Mesenchymal stem cell (in vitro differentiated cells and primary cell): ENCODE data around the gene VAV2.

Experiments
- DNase-seq: peaks from one replicate; pipeline ENCODE4 v3.0.0-alpha.2; 2013
- H2AFZ ChIP-seq: one replicate; pipeline ENCODE4 v1.6.1; 2013; ENCODE audit warnings: low read depth, mild to moderate bottlenecking, control low read depth, inconsistent platforms, low read length, moderate library complexity
- H2AK5ac ChIP-seq: 2 replicates; pipeline ENCODE4 v1.6.1; 2013; ENCODE audit warnings: low read length, moderate library complexity, mild to moderate bottlenecking, inconsistent platforms; ENCODE audit not compliant: severe bottlenecking
- H2BK120ac ChIP-seq: one replicate; pipeline ENCODE4 v1.6.1; 2013; ENCODE audit warnings: low read depth, mild to moderate bottlenecking, inconsistent platforms, low read length, moderate library complexity
- H2BK12ac ChIP-seq, 2 experiments: one replicate each; pipeline ENCODE4 v1.6.1; 2013; ENCODE audit warnings: inconsistent platforms in 2 of 2, low read length in 2 of 2, mild to moderate bottlenecking in 2 of 2, moderate library complexity in 2 of 2, control low read depth in 1 of 2
- H2BK15ac ChIP-seq: one replicate; pipeline ENCODE4 v1.6.1; 2013; ENCODE audit warnings: mild to moderate bottlenecking, low read depth, inconsistent platforms; ENCODE audit not compliant: poor library complexity, severe bottlenecking
- H2BK5ac ChIP-seq: 2 replicates; pipeline ENCODE4 v1.6.1; 2013; ENCODE audit warnings: low read depth, mild to moderate bottlenecking, low read length, control low read depth, inconsistent platforms; ENCODE audit not compliant: poor library complexity, severe bottlenecking
- H3K14ac ChIP-seq, 2 experiments: one replicate each; pipeline ENCODE4 v1.6.1; 2013; ENCODE audit warnings: inconsistent platforms in 2 of 2, low read length in 2 of 2, control low read depth in 1 of 2, mild to moderate bottlenecking in 1 of 2, moderate library complexity in 1 of 2
- H3K18ac ChIP-seq, 2 experiments: one replicate each; pipeline ENCODE4 v1.6.1; 2013; ENCODE audit warnings: inconsistent platforms in 2 of 2, low read length in 2 of 2, control low read depth in 1 of 2, low read depth in 1 of 2, mild to moderate bottlenecking in 1 of 2
- H3K23ac ChIP-seq, 2 experiments: one replicate each; pipeline ENCODE4 v1.6.1; 2013; ENCODE audit warnings: inconsistent platforms in 2 of 2, low read length in 2 of 2, mild to moderate bottlenecking in 2 of 2, moderate library complexity in 2 of 2, control low read depth in 1 of 2
- H3K27ac ChIP-seq: 2 replicates; pipeline ENCODE4 v1.5.1; 2013; ENCODE audit warnings: mild to moderate bottlenecking, moderate library complexity, low read length, control low read depth, inconsistent platforms; ENCODE audit not compliant: poor library complexity, severe bottlenecking
- H3K27me3 ChIP-seq, 2 experiments: 2 replicates each; pipeline versions ENCODE4 v1.6.1 to v1.7.0; 2013; ENCODE audit warnings: low read length in 2 of 2, mild to moderate bottlenecking in 2 of 2, moderate library complexity in 2 of 2, control low read depth in 1 of 2, inconsistent platforms in 1 of 2; ENCODE audit not compliant: control insufficient read depth in 1 of 2, insufficient read depth in 1 of 2
- H3K36me3 ChIP-seq, 2 experiments: 2 replicates each; pipeline versions ENCODE4 v1.6.1 to v1.7.0; 2013; ENCODE audit warnings: low read length in 2 of 2, control low read depth in 1 of 2, inconsistent platforms in 1 of 2, low read depth in 1 of 2, mild to moderate bottlenecking in 1 of 2; ENCODE audit not compliant: insufficient read depth in 2 of 2, control insufficient read depth in 1 of 2
- H3K4ac ChIP-seq, 2 experiments: one replicate each; pipeline ENCODE4 v1.6.1; 2013; ENCODE audit warnings: inconsistent platforms in 2 of 2, low read length in 2 of 2, mild to moderate bottlenecking in 2 of 2, moderate library complexity in 2 of 2, control low read depth in 1 of 2, low read depth in 1 of 2
- H3K4me1 ChIP-seq: 2 replicates; pipeline ENCODE4 v1.6.1; 2013; ENCODE audit warnings: low read depth, low read length, control low read depth; ENCODE audit not compliant: control insufficient read depth, insufficient read depth
- H3K4me2 ChIP-seq: 2 replicates; pipeline ENCODE4 v1.6.1; 2013; ENCODE audit warnings: low read length, mild to moderate bottlenecking, inconsistent platforms; ENCODE audit not compliant: poor library complexity, severe bottlenecking
- H3K4me3 ChIP-seq, 2 experiments: 2 replicates each; pipeline versions ENCODE4 v1.5.1 to v1.7.0; 2013; ENCODE audit warnings: low read length in 2 of 2, mild to moderate bottlenecking in 2 of 2, control low read depth in 1 of 2, low read depth in 1 of 2; ENCODE audit not compliant: insufficient read depth in 1 of 2
- H3K79me1 ChIP-seq: replicated peaks from 2 replicates; pipeline ENCODE4 v1.6.1; 2013; ENCODE audit warnings: mild to moderate bottlenecking, control low read depth, low read length, inconsistent platforms; ENCODE audit not compliant: poor library complexity, severe bottlenecking
- H3K9ac ChIP-seq: 2 replicates; pipeline ENCODE4 v1.7.0; 2013; ENCODE audit warnings: mild to moderate bottlenecking, low read length, moderate library complexity
- H3K9me3 ChIP-seq: 2 replicates; pipeline ENCODE4 v1.7.0; 2013; ENCODE audit warnings: mild to moderate bottlenecking, low read length; ENCODE audit not compliant: control insufficient read depth
- H4K8ac ChIP-seq: one replicate; pipeline ENCODE4 v1.6.1; 2013; ENCODE audit warnings: inconsistent platforms, mild to moderate bottlenecking, low read length, moderate library complexity
- H4K91ac ChIP-seq: one replicate; pipeline ENCODE4 v1.6.1; 2013; ENCODE audit warnings: mild to moderate bottlenecking, low read length, inconsistent platforms
- WGBS: methylation state at CpG from one replicate; pipeline ENCODE4 v1.1.7; 2013; ENCODE audit warnings: mixed read lengths; 5-methylcytosine and 5-hydroxymethylcytosine counted together

Gene VAV2

DNA sequence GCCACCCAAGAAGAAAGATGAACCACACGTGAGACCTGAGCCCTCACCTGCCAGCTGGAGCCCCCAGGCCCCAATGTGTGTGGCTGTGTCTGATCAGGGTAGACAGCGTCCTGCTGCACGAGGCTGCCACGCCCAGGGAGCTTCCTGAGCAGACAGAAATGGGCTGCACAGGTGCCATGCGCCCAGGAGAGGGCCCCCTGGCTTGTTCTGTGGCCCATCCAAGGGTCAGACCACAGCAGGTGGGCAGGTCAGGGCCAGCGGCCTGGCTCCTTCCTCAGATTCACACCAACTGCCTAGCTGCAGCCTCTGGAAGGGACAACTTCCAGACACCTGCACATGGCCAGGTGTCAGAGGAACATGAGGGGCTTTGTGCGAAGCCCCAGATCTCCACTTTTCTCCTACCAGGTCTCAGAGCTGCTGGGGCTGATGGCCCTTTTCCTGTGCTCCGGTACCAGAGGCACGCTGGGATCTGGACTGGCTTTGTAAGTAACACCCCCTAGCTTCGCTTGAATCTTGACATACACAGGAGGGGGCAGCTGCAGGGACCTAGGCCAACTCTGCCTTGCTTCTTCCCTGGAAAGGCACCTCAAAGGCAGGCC is 264.7 kb downstream of the VAV2 start:
- WGBS, result 70% methylated on average over 10 of the region's 10 CpGs
- Histone ChIP-seq H3K4ac (no peak overlapping the region), H3K23ac (no peak overlapping the region), H3K4me2 (no peak overlapping the region), H4K91ac (peak overlapping the region; percentile 53), H3K9ac (no peak overlapping the region), H2BK15ac (no peak overlapping the region), H3K9me3 (no peaks in the 10 kb centered on the region), H3K36me3 (no peaks in the 10 kb centered on the region), H3K18ac (no peak overlapping the region), H3K4me1 (no peaks in the 10 kb centered on the region), H3K14ac (no peak overlapping the region), H4K8ac (no peak overlapping the region), H3K4me3 (no peak overlapping the region), H2AK5ac (no peak overlapping the region), H3K27me3 (peaks cover 40% of the 10 kb centered on the region in 2 experiments), H3K79me1 (no peaks in the 10 kb centered on the region), H2BK5ac (no peak overlapping the region), H2BK120ac (no peak overlapping the region), H2BK12ac (no peak overlapping the region), H3K27ac (no peak overlapping the region), H2AFZ (no peak overlapping the region)
- no peak for DNase-seq

GRCh38 chr9:133726401-133727276 is 265.5 kb downstream of the VAV2 start:
- no peak overlapping the region for H2BK12ac ChIP-seq
- no peak overlapping the region for H2BK120ac ChIP-seq
- H3K18ac ChIP-seq, result no peak overlapping the region
- no peaks in the 10 kb centered on the region for H3K4me1 ChIP-seq
- peaks cover 40 to 46% of the 10 kb centered on the region in 2 experiments for H3K27me3 ChIP-seq
- H3K9ac ChIP-seq, result no peak overlapping the region
- no peak overlapping the region for H2AFZ ChIP-seq
- no peak overlapping the region for H3K4me2 ChIP-seq
- WGBS, result 65% methylated on average over 14 of the region's 14 CpGs
- peak overlapping the region; percentile 40 for H4K91ac ChIP-seq
- H2BK15ac ChIP-seq, result no peak overlapping the region
- no peak overlapping the region for H3K23ac ChIP-seq
- H3K27ac ChIP-seq, result no peak overlapping the region
- H4K8ac ChIP-seq, result peak overlapping the region; percentile 64
- DNase-seq, result peak; percentile 60
- H3K14ac ChIP-seq, result no peak overlapping the region
- H3K36me3 ChIP-seq, result no peaks in the 10 kb centered on the region
- no peak overlapping the region for H3K4ac ChIP-seq
- no peaks in the 10 kb centered on the region for H3K9me3 ChIP-seq
- no peak overlapping the region for H2AK5ac ChIP-seq
- no peaks in the 10 kb centered on the region for H3K79me1 ChIP-seq
- H2BK5ac ChIP-seq, result no peak overlapping the region
- H3K4me3 ChIP-seq, result no peak overlapping the region

DNA sequence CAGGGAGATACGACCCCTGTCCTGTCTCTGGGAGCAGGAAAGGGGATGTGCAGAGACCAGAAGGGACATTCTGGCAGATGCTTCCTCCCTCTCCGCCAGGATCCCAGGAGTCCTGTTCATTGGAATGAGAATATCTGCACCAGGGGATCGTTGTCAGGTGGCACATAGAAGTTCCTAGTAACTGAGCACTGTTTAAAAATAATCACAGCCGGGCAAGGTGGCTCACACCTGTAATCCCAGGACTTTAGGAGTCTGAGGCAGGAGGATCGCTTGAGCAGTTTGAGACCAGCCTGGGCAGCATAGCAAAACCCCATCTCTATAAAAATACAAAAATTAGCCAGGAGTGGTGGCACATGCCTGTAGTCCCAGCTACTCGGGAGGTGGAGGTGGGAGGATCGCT is 266.2 kb downstream of the VAV2 start:
- Histone ChIP-seq H2AFZ (no peak overlapping the region), H2BK120ac (no peak overlapping the region), H2BK12ac (no peak overlapping the region), H3K4me3 (no peak overlapping the region), H3K36me3 (no peaks in the 10 kb centered on the region), H3K4ac (no peak overlapping the region), H2BK15ac (no peak overlapping the region), H2BK5ac (no peak overlapping the region), H3K23ac (no peak overlapping the region), H3K27me3 (peaks cover 40 to 46% of the 10 kb centered on the region in 2 experiments), H3K14ac (no peak overlapping the region), H3K9ac (no peak overlapping the region), H3K18ac (no peak overlapping the region), H4K91ac (no peak overlapping the region), H3K4me1 (no peaks in the 10 kb centered on the region), H3K79me1 (no peaks in the 10 kb centered on the region), H3K4me2 (no peak overlapping the region), H2AK5ac (no peak overlapping the region), H3K9me3 (no peaks in the 10 kb centered on the region), H3K27ac (no peak overlapping the region), H4K8ac (no peak overlapping the region)
- WGBS, result 80% methylated on average over 5 of the region's 7 CpGs
- no peak for DNase-seq

- Histone ChIP-seq H3K14ac (no peak overlapping the region), H2BK12ac (peak overlapping the region in 1 of 2 experiments; percentile 42), H2AK5ac (no peak overlapping the region), H4K8ac (no peak overlapping the region), H2AFZ (no peak overlapping the region), H2BK15ac (no peak overlapping the region), H3K27ac (no peak overlapping the region), H3K4me3 (no peak overlapping the region), H3K36me3 (no peaks in the 10 kb centered on the region), H3K27me3 (peaks cover 0 to 11% of the 10 kb centered on the region in 2 experiments), H3K18ac (no peak overlapping the region), H3K9me3 (no peaks in the 10 kb centered on the region), H3K4ac (no peak overlapping the region), H3K9ac (no peak overlapping the region), H3K4me2 (no peak overlapping the region), H2BK5ac (no peak overlapping the region), H2BK120ac (no peak overlapping the region), H3K4me1 (peaks cover 31% of the 10 kb centered on the region), H3K23ac (no peak overlapping the region), H4K91ac (peak overlapping the region; percentile 31), H3K79me1 (no peaks in the 10 kb centered on the region)
- DNase-seq, result no peak
- 92% methylated on average over 14 of the region's 15 CpGs for WGBS
These were observed 273.4 kb downstream of the VAV2 start for GRCh38 chr9:133718563-133719315.
